HuH-7 (cell line): ENCODE data around the gene PKD2.

Source experiments
- DNase-seq: peaks from one replicate; pipeline ENCODE4 v3.0.0; 2011; ENCODE audit warnings: low spot score

The PKD2 gene

GRCh38 chr4:88007304-88008121 is at the start of gene PKD2:
PKD2 (plus strand) TSS chr4:88007635; CDS start chr4:88007734, 99 bp downstream.
- DNase-seq = peak; percentile 60

GRCh38 chr4:87961993-87962392 is 45.4 kb upstream of the PKD2 start:
- DNase-seq = no peak

- DNase-seq = no peak
Observed at GRCh38 chr4:87962398-87963146, 44.9 kb upstream of the PKD2 start.

DNA sequence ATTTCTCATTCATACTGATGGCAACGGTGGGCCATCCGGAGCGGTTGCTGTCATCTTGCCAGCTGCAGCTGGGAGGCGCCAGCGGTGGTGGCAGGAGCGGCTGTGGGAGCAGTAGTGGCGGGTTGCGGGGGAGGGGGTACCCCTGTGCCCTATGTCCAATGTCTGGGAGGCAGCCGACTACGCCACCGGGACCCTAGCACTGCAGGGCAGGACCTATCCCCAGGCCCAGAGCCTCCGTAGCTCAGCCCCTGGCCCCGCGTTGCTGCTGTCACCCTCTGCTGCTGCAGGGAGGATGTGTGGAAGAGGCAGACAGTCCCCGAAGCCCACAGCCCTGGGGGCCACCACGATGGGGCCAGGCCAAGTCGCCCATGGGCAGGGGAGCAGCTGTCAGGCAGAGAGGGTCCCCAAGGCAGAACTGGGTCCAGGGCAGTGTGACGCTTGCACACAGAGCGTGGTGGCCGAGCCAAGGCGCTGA is 41.9 kb upstream of the PKD2 start:
- no peak for DNase-seq

GRCh38 chr4:87966095-87966496 is 41.3 kb upstream of the PKD2 start:
- no peak for DNase-seq

DNA sequence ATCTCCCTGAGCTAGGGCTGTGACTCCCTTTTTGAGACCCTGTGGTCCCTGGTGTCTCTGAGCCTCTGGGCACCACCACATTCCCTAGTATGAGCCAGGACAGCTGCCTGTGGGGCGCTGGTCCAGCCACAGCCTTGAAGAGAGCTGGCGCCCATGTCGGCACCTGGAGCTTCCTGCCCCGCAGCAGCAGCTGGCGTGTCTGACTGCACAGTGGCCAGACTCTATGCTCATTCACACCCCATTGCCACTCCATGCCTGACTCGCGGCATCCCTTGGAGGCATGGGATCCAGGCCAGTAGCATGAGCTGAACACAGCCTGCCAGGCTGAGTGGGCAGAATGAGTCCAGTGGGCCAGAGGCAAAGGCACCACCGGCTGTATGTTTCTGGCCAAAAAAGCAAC is 40.2 kb upstream of the PKD2 start:
- DNase-seq = no peak

- DNase-seq = no peak
Observed at GRCh38 chr4:87970121-87970520, 37.3 kb upstream of the PKD2 start.

DNA sequence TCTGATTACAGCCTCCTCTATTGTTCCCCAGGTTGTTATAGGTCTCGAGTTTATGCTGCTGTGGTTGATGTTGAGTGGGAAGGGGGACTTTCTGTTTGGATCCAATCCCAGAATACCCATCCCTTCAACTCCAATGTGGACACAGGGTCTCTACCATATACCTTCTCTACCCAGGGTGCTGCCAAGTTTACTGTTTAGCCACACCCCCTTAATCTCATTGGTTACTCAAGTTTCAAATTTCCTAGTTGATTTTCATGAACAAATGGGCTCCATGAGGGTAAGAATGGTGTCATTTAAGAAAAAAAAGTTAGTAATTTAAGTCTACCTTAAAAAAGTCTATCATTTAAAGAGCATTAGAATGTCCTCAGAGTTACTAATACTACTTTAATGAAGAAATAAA is 35.6 kb upstream of the PKD2 start:
- no peak for DNase-seq

GRCh38 chr4:87973283-87974169 is 33.9 kb upstream of the PKD2 start:
- DNase-seq = peak; percentile 23

- DNase-seq = peak; percentile 10
Observed at GRCh38 chr4:87974856-87975462, 32.5 kb upstream of the PKD2 start.

- DNase-seq = peak; percentile 33
Observed at GRCh38 chr4:87975466-87975865, 32.0 kb upstream of the PKD2 start, which contains the start of gene SPP1. SPP1 (plus strand) TSS chr4:87975714; CDS start chr4:87976896, 1,182 bp downstream.

DNA sequence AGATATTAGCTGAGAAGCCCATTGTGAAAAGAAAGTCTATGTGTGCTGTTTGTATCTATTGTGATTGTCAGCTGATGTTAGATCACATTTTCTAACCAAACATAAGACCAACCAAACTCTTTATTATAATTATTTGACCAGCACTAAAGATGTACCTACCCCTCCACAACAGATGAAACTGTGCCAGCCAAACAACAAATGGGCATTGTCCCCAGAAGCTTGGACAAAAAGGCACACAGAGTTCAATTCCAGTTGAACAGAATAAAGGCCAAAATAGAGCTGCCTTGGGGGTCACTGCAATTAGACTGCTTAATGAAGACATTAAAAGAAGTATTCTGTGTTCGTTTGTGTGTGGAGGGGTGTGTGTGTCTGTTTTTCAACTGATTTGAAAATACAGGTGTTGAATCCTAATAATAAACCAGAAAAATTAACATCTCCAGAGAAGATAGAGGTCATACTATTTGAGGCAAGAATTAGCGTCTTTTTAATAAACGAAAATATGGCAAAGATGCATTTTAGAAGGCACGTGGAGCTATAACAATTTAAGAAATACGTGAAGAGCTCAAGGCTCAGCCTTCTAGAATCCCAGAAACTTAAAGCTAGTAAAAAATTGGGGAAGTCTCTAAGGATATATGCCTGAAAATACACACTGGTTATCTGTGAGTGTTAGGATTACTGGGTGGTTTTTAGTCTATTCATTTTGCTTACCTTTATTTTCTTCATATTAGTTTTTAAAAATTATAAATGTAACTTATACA is 29.7 kb upstream of the PKD2 start:
- no peak for DNase-seq

DNA sequence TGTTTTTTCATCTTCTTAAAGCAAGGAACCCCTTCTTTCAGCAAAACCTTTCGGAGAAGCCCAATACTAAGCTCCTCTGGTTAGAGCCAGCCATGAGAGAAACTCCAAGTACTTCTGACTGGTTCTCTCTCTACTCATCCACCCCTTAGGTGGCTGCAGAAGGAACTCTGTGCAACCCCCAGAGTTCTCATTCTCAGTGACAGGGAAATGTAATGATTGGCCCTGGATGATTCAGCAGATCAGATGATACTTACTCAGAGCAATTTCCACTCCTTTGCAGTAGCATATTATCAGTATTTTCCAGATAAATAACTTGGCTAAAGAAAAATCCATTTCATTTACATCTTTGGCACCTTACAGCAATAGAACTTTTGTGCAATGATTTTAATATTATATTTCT is 28.8 kb upstream of the PKD2 start:
- no peak for DNase-seq

- no peak for DNase-seq
Observed at GRCh38 chr4:87979810-87980209, 27.6 kb upstream of the PKD2 start.

DNA sequence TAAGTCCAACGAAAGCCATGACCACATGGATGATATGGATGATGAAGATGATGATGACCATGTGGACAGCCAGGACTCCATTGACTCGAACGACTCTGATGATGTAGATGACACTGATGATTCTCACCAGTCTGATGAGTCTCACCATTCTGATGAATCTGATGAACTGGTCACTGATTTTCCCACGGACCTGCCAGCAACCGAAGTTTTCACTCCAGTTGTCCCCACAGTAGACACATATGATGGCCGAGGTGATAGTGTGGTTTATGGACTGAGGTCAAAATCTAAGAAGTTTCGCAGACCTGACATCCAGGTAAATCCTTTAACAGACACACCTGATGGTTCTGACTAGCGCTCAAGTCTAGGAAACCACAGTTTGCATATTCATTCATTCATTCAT is 25.9 kb upstream of the PKD2 start:
- DNase-seq = no peak

- no peak for DNase-seq
Observed at GRCh38 chr4:87982036-87982435, 25.4 kb upstream of the PKD2 start.

GRCh38 chr4:87982446-87983010 is 24.9 kb upstream of the PKD2 start:
- no peak for DNase-seq

GRCh38 chr4:87983996-87984395 is 23.4 kb upstream of the PKD2 start:
- DNase-seq = no peak

GRCh38 chr4:87985097-87985886 is 22.1 kb upstream of the PKD2 start:
- peak; percentile 14 for DNase-seq

DNA sequence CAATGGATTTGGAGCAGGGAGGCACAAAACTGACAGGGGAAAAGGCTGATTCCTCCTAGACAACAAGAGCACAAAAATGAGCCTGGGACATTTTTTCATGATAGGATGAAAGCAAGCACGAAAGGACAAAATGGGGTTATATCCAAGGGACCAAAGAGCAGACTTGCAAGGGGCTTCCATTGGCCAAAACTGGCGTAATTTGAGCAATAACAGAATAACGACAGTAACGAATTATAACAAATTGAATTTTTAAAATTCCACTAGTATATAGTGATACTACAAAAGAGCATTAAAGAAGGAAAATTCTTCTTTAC is 21.6 kb upstream of the PKD2 start:
- DNase-seq = no peak
